Renal pelvis (tissue), 4 donors: ENCODE data around the gene NR1D1. TPM values are rescaled to one million over a fixed set of nuclear protein-coding genes. Genes with fewer than 3 reads are reported as not detected.
A peak's percentile ranks its signal among the peaks of the same experiment; 100 is the strongest.

ENCODE experiments used
- DNase-seq: peaks from one replicate; pipeline ENCODE4 v3.0.0-alpha.2; 2013
- polyA plus RNA-seq, 3 donors: library from polyadenylated mRNA; unstranded; fragments of 120-200 nt; gene quantifications; one replicate each; pipeline ENCODE4 v1.2.1, GENCODE V29; 2013; ENCODE audit not compliant: insufficient read length in 3 of 3

NR1D1 gene
- polyA plus RNA-seq, 3 donors = 4.0 to 4.2 (median 4.1) TPM

DNA sequence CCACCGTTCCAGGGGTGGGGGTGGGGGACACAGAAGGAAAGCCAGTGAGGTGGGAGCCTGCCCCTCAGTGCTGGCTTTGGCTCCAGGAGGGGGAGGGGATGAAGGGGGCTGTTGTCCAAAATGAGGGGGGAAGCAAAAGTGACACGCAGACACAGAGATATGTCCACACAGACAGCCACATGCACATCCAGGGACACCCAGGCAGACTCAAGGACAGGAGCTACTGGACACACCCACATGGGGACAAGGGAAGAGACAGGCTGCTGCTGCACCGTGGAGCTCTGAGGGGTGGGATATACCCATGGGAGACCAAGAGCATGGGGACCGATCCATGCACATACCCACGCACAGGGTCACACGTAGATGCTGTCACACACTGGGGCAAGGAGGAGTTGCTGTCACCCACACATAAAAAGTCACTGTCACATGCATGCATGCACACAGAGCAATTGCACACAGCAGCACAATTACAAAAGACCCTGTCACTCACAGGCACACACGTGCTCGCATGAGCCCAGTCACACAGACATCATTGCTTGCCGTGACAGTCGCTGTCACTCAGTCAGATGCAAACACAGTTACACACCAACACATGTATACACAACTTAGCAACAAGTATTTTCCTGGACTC, 36.4 kb downstream of the NR1D1 start:
- no peak for DNase-seq

DNA sequence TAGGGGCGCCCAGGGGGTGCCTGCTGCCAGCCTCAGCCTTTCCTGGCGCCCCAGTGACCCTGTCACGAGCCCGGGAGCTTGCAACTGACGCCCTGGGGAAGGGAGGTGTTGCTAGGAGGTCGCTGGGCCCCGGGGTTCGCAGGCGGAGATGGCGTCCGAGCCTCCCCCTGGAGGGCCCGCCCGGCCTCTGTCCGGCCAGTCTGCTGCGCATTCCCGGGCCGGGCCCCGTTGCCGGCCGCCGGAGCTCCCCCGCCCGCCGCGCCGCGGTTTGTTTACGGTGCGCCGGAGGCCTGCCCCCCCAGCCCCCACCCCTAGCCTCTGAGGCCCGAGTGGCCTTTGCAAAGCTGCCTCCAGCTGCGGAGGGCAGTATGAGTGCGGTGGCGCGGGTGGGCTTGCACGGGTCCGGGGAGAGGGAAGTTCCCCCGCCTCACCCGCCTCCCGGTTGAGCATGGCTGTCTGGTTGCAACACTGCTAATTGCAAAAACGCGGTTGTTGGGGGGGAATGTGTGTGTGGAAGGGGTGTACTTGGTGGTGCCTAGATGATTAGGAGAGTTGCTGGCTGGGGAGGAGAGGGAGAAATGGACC, 37.1 kb downstream of the NR1D1 start:
- peak; percentile 37 for DNase-seq

DNA sequence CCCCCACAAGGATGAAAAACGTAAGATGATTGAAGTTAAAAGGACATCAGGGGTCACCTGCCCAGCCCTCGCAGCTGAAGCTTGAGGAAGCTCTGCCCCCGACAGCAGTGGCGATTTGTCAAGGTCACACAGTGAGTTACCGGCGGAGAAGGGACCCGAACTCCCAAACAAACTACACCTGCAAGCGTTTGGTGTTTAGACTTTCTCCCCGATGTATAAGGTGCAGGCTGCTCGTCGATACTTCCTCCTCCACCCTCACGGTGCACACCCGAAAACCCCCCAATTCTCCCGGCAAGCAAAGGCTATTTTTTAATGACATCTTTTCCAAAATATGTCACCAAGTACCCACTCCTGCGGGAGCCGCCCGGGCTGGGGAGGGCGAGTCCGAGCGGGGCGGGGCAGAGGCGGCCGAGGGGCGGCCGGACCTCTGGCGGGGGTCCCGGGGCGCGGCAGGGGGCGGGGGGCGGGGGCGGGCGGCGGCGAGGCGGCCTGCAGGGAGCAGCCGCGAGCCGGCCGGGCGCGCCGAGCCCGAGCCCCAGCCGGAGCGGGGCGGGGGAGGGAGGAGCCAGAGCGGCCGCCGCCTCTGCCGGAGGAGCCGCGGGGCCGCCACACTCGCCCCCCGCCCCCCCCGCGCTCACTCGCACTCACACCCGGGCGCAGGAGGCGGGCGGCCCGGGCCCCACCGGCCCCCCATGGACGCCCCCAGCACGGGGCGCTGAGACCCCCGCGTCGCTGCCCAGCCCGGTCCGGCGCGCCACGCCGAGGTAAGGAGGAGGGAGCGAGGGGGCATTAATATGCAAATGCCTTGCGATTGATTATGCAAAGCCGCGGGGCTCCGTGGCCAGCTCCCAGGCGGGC, 37.8 kb downstream of the NR1D1 start, which contains the start of gene THRA:
Gene THRA, plus strand, starts transcription at position 637 of the 858 bp plus-strand sequence. CDS start 11,524 bp downstream, outside the sequence.
- DNase-seq = peak; percentile 58

DNA sequence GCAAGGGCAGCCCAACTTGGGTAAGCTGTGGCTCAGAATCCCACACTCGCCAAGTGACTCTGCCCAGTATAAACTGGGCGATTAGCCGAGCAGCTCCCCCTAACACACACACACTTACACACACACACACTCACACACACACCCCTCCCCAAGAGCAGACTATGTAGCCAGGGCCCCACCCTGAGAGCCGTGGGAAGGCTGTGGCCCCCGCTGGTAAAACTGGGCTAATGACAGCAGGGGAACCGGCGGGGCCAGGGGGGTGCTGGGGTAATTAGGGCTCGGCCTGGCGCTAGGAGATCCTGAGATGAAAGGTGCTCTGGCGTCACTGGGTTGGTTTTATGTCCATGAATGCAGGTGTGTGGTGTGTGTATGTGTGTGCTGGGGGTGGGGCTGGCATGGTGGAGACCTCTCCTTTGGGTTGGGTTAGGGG, 38.8 kb downstream of the NR1D1 start:
- no peak for DNase-seq

DNA sequence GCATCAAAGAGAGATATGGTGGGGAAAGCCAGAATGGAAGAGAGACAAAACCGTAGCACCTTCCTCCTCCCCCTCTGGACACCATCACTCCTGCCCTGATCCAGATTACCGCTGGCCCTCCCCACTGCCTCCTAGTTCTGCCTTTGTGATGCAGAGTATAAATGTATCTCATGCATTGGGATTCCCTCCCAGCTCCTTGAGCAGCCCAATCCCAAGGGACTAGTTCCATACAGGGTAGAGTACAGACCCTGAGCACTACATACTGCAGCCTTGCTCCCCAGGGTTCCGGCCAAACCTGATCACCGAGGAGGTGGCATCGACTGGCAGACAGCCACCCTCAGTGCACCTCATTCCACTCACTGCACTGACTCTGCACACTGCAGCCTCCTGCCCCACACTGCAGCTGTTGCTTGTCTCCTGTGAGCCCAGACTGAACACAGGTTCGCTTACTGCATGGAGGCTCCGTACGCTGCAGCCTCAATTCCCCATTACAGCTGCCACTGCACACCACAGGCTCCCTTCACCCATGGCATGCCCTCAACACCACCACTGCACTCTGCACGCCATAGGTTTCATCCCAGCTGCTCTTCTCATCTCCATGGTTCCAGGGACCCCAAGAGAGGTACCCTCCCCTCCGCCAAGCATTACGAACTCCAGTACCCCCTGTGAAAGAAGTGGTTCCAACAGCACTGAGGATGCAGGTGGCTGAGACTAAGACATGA, 39.3 kb downstream of the NR1D1 start:
- DNase-seq = no peak

DNA sequence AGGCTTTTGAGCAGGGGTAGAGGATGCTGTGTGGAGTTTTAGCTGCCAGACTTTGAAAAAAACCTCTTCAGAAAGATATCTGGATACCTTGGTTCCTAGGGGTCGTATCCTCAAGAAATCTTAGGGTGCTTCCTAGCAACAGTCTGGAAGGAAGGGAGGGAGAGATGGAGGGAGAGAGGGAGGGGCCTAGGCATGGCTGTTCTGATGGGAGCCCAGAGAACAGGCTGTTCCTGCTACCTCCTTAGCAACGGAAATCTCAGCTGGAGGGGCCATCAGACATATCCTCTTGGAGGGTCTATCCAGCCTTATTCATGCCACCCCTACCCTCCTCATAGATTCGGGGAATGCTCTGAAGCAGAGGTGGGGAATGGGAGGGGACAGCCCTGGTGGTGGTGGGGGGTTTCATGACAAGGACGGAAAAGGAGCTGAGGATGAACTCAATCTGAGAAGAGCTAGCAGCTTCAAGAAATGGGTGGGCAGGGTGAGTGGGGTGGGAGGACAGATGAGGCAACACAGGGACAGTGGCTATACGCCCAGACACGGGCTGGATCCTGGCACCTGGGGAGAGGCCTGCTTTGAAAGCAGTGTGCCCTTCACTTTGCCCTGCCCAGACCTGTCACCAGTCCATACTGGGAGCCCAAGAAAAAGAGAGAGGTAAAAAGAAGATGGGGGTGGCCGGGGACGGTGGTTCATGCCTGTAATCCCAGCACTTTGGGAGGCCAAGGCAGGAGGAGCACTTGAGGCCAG, 40.5 kb downstream of the NR1D1 start:
- no peak for DNase-seq

DNA sequence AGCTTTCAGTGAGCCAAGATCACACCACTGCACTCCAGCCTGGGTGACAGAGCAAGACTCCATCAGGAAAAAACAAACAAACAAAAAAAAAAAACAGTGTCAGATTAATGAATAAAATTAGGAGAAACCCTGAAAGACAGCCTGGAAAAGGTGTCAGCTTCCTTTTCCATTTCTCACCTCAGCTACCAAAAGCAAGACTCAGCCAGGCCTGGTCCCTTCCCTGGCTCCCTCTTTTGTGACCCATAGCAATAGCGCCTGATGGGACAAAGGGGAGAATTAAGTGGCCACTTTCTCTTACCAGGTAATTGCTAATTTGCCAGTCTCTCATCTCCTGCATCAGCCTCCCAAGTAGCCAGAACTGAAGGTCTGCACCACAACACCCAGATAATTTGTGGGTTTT, 41.5 kb downstream of the NR1D1 start:
- DNase-seq = no peak

DNA sequence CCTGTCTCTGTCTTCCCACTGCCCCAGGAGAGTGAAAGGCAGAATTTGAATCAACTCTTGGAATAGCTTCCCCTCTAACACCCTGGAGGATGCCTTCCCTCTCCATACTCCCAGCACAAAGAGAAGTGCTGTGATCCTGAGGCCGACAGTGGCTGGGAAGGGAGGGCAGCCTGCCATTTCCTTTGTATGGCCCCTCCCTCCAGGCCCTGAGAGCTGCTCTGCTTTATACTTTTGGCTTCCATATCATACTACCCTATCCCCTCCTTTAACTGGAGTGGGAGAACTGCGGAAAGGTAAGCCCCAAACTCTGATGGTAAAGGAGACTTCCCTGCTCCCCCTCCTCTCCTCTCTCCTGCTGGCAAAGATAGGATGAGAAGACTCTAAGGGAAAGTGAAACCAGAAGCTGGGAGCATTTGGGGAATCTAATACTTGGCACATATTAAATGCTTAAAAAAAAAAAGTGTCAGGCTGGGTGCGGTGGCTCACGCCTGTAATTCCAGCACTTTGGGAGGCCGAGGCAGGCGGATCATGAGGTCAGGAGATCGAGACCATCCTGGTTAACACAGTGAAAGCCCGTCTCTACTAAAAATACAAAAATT, 42.1 kb downstream of the NR1D1 start:
- no peak for DNase-seq

DNA sequence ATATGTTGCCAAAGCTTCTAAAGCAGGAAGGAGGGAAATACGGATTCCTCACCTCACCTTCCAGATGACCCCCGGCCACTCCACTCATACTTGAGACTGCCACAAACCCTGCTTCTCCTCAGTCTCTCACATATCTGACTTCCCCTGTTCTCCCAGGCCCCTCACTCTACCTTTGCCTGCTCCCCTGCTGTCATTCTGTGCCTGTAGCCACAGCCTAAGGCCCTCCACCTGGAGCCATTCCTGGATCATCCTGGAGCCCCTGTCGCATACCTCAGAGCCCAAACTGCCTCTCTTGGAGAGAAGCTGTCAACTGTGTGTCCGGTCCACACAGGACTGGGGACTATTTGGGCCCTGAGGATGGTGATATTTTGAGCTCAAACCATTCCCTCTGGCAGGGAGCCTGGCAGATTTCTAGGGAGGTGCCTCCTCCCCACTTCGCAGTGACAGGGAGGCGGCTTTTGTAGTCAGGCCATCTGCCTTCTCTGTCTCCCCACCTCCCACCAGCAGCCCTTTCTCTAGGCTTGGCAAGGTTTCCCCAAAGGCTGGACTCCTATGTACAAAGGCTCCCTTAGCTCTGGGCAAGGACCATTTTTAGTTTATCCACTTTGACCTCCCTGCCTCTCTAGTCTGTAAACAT, 43.9 kb downstream of the NR1D1 start:
- DNase-seq = no peak

Other genes starting within 250 kb of the NR1D1 start
- gene IKZF3, start 236.3 kb downstream of the NR1D1 start, polyA plus RNA-seq = under 1 TPM; 0.23 to 0.33 (median 0.30) TPM
- not detected for gene ZPBP2, start 232.4 kb downstream of the NR1D1 start, polyA plus RNA-seq
- gene GSDMB, start 182.0 kb downstream of the NR1D1 start, polyA plus RNA-seq = 10 to 100 TPM; 10.7 to 29.9 (median 21.1) TPM
- gene ORMDL3, start 173.0 kb downstream of the NR1D1 start, polyA plus RNA-seq = 100 to 1,000 TPM in 1 of 3 donors, 10 to 100 TPM in 2; 94.8 to 106 (median 96.6) TPM
- gene LRRC3C, start 172.9 kb downstream of the NR1D1 start, polyA plus RNA-seq = not detected
- 1 to 10 TPM; 2.6 to 3.9 (median 2.7) TPM for gene GSDMA, start 137.6 kb downstream of the NR1D1 start, polyA plus RNA-seq
- 100 to 1,000 TPM; 112 to 125 (median 121) TPM for gene PSMD3, start 119.8 kb downstream of the NR1D1 start, polyA plus RNA-seq
- not detected for gene CSF3, start 85.1 kb downstream of the NR1D1 start, polyA plus RNA-seq
- 100 to 1,000 TPM; 104 to 132 (median 124) TPM for gene MED24, start 46.2 kb downstream of the NR1D1 start, polyA plus RNA-seq
- gene THRA, start 37.6 kb downstream of the NR1D1 start, polyA plus RNA-seq = 10 to 100 TPM; 52.0 to 58.3 (median 55.5) TPM
- gene MSL1, start 21.4 kb upstream of the NR1D1 start, polyA plus RNA-seq = 100 to 1,000 TPM; 136 to 182 (median 159) TPM
- 100 to 1,000 TPM in 2 of 3 donors, 10 to 100 TPM in 1; 87.2 to 115 (median 112) TPM for gene CASC3, start 39.9 kb upstream of the NR1D1 start, polyA plus RNA-seq
- gene RAPGEFL1, start 76.9 kb upstream of the NR1D1 start, polyA plus RNA-seq = 10 to 100 TPM in 2 of 3 donors, 1 to 10 TPM in 1; 8.1 to 16.2 (median 12.8) TPM
- gene WIPF2, start 118.7 kb upstream of the NR1D1 start, polyA plus RNA-seq = 10 to 100 TPM; 25.9 to 35.6 (median 34.1) TPM
- 10 to 100 TPM; 23.1 to 27.2 (median 24.2) TPM for gene CDC6, start 187.3 kb upstream of the NR1D1 start, polyA plus RNA-seq
- gene RARA, start 208.6 kb upstream of the NR1D1 start, polyA plus RNA-seq = 10 to 100 TPM; 37.7 to 41.5 (median 40.2) TPM